Ectodermal cell (in vitro differentiated cells): ENCODE results near the gene PANK2.
"Not testable (repeated sequence)": the region's sequence is repeated elsewhere in the genome, so short reads cannot be mapped to it uniquely, and the experiment has no call there.

Experiments
- H3K27ac ChIP-seq: 2 replicates; pipeline ENCODE4 v1.7.0; 2013; ENCODE audit warnings: mild to moderate bottlenecking, low read depth, low read length; ENCODE audit not compliant: insufficient read depth, poor library complexity, severe bottlenecking
- H3K27me3 ChIP-seq: 2 replicates; pipeline ENCODE4 v1.7.0; 2013; ENCODE audit warnings: mild to moderate bottlenecking, low read length; ENCODE audit not compliant: insufficient read depth, control insufficient read depth, poor library complexity, severe bottlenecking
- H3K36me3 ChIP-seq: one replicate; pipeline ENCODE4 v1.7.0; 2013; ENCODE audit warnings: low read length; ENCODE audit not compliant: control insufficient read depth, insufficient read depth
- H3K4me1 ChIP-seq: one replicate; pipeline ENCODE4 v1.7.0; 2013; ENCODE audit warnings: low read length; ENCODE audit not compliant: control insufficient read depth, insufficient read depth
- H3K4me3 ChIP-seq: 2 replicates; pipeline ENCODE4 v1.7.0; 2013; ENCODE audit warnings: low read depth, low read length, control low read depth; ENCODE audit not compliant: insufficient read depth
- H3K9me3 ChIP-seq: 2 replicates; pipeline ENCODE4 v1.7.0; 2013; ENCODE audit warnings: mild to moderate bottlenecking, low read length, moderate library complexity; ENCODE audit not compliant: control insufficient read depth
- whole genome bisulfite sequencing, 2 experiments: methylation state at CpG; one replicate each; pipeline ENCODE4 v1.1.7; 2013; ENCODE audit warnings: missing lambda C conversion rate in 2 of 2; 5-methylcytosine and 5-hydroxymethylcytosine counted together

The PANK2 gene

DNA sequence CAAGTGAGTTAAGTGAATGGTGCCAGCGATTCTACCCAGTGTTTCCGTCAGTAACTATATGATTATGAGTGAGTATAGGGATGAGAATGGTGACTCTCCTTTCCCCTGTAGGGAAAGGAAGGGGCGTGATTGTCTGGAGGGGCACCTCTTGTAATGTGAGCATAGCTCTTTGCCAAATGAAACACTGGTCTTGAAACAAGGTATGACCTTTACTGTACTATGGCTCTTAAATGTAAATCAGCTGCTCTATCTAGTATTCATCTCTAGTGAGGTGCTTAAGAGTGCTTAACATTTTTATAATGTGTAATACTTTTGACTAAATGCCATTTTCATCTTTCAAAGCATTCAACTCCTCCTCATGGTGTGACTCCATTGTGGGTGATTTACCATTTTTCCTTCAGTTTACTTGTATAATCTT is 11.0 kb downstream of the PANK2 start:
- Histone ChIP-seq H3K4me3 (no peak overlapping the region), H3K27ac (no peak overlapping the region)
- 90 to 92% methylated on average over 3 of the region's 3 CpGs for WGBS, 2 experiments

DNA sequence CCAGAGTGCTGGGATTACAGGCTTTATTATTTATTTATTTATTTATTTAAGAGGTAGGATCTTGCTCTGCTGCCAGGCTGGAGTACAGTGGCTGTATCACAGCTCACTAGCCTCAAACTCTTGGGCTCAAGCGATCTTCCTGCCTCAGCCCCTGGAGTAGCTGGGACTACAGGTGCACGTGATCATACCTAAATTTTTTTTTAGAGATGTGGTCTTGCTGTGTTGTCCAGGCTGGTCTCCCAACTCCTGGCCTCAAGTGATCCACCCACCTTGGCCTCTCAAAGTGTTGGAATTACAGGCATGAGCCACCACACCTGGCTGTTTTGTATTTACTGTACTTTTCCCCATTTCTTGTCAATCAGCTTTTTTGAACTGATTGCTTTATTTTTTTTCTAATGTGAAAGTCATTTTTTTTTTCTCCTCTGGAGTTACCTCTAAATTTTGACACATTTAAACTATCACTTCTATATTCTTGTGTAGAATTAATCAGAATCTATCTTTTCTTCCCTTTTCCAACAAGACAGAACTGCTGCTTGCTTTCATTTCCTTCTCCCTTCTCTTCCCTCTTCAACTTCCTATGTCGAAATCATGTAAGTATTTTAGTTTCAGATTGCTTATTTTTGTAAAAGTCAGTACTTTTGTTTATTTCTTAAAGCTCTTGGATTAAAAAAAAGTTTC is 12.0 kb downstream of the PANK2 start:
- H3K27ac ChIP-seq: no peak overlapping the region

More for the DNA sequence above, 11.0 kb downstream of the PANK2 start:
- H3K27me3 ChIP-seq: no peaks in the 10 kb centered on the region
- no peaks in the 10 kb centered on the region for H3K4me1 ChIP-seq
- H3K9me3 ChIP-seq: no peaks in the 10 kb centered on the region
- H3K36me3 ChIP-seq: no peaks in the 10 kb centered on the region

DNA sequence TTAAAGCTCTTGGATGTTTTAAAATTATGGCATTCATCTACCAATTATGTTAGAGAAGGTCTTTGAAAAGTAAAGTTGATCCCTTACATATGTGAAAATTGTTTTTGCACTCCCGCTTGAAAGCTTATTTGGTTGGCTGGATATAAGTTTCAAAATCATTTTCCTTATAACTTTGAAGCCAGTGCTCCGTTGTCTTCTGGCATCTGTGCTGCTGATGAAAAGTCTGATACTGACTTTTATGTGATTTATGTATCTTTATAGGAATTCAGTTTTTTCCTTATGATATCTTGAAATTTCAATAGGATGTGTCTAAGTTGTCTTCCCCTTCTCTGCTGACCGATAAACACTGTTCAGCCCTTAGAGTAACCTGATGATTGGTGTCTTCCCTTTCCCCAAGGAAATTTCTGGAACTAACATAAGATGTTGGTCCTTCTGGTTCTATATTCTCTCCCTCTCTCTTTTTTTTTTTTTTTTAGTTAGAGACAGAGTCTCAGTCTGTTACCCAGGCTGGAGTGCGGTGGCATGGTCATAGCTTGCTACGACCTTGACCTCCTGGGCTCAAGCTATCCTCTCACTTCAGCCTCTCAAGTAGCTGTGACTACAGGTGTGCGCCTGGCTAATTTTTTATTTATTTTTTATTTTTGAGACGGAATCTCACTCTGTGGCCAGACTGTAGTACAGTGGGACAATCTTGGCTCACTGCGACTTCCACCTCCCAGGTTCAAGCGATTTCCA is 12.7 kb downstream of the PANK2 start:
- Histone ChIP-seq H3K4me3 (no peak overlapping the region), H3K27me3 (no peaks in the 10 kb centered on the region), H3K9me3 (no peaks in the 10 kb centered on the region), H3K36me3 (no peaks in the 10 kb centered on the region), H3K27ac (no peak overlapping the region), H3K4me1 (no peaks in the 10 kb centered on the region)
- WGBS, 2 experiments: 95 to 96% methylated on average over 8 to 9 of the region's 9 CpGs

More for the DNA sequence above, 12.0 kb downstream of the PANK2 start:
- 93 to 100% methylated on average over 2 of the region's 3 CpGs for WGBS, 2 experiments
- H3K9me3 ChIP-seq: no peaks in the 10 kb centered on the region
- no peaks in the 10 kb centered on the region for H3K36me3 ChIP-seq
- no peak overlapping the region for H3K4me3 ChIP-seq
- H3K27me3 ChIP-seq: no peaks in the 10 kb centered on the region
- no peaks in the 10 kb centered on the region for H3K4me1 ChIP-seq

DNA sequence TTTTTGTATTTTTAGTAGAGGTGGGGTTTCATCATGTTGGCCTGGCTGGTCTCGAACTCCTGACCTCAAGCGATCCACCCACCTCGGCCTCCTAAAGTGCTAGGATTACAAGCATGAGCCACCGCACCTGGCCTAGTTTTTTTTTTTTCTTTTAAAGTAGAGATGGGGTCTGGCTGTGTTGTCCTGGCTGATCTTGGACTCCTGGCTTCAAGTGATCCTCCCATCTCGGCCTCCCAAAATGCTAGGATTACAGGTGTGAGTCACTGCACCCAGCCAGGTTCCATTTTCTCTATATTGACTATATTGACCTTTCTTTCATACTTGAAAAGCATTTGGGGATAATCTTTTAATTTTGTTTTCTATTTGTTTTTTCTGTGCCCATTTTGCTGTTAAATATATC is 13.3 kb downstream of the PANK2 start:
- 86 to 96% methylated on average over 5 of the region's 5 CpGs for WGBS, 2 experiments
- no peaks in the 10 kb centered on the region for H3K9me3 ChIP-seq
- no peak overlapping the region for H3K4me3 ChIP-seq
- H3K4me1 ChIP-seq: no peaks in the 10 kb centered on the region
- no peaks in the 10 kb centered on the region for H3K27me3 ChIP-seq
- H3K27ac ChIP-seq: no peak overlapping the region
- no peaks in the 10 kb centered on the region for H3K36me3 ChIP-seq

DNA sequence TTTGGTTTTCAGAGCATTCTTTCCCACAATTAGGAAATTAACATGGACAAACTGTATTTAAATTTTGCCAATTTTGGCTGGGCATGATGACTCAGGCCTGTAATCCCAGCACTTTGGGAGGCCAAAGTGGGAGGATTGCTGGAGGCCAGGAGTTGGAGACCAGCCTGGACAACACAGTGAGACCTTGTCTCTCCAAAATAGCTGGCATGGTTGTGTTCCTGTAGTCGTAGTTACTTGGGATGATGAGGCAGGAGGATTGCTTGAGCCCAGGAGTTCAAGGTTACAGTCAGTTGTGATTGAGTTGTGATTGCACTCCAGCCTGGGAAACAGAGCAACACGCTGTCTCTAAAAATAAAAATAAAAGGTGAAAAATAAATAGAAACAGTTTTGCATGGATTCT is 15.0 kb downstream of the PANK2 start:
- Histone ChIP-seq H3K9me3 (no peaks in the 10 kb centered on the region), H3K4me1 (no peaks in the 10 kb centered on the region), H3K27ac (no peak overlapping the region), H3K27me3 (no peaks in the 10 kb centered on the region), H3K4me3 (no peak overlapping the region), H3K36me3 (peaks cover 16% of the 10 kb centered on the region)
- WGBS, 2 experiments: 95 to 96% methylated on average over 2 of the region's 2 CpGs

DNA sequence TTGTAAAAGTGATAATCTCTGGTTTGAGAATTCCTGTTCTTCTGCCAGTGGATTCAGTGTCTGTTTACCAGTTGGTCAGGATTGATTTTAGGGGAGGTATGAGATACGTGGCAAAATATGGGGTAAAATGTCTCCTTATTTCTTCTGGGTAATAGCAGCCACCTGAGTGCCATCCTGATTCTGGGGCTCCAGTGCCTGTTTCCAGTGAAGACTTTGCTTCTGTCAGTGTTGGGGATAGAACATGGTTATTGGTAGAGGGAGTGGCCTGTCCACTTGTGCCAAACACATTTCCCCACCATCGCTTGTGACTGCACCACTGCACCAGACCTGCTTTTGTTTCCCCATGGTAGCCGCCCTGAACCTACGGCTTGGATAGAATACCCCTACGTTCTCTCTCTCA is 15.7 kb downstream of the PANK2 start:
- Histone ChIP-seq H3K27ac (no peak overlapping the region), H3K9me3 (no peaks in the 10 kb centered on the region), H3K27me3 (no peaks in the 10 kb centered on the region), H3K4me1 (no peaks in the 10 kb centered on the region), H3K36me3 (peaks cover 19% of the 10 kb centered on the region), H3K4me3 (no peak overlapping the region)
- WGBS, 2 experiments: 92 to 94% methylated on average over 5 of the region's 5 CpGs

DNA sequence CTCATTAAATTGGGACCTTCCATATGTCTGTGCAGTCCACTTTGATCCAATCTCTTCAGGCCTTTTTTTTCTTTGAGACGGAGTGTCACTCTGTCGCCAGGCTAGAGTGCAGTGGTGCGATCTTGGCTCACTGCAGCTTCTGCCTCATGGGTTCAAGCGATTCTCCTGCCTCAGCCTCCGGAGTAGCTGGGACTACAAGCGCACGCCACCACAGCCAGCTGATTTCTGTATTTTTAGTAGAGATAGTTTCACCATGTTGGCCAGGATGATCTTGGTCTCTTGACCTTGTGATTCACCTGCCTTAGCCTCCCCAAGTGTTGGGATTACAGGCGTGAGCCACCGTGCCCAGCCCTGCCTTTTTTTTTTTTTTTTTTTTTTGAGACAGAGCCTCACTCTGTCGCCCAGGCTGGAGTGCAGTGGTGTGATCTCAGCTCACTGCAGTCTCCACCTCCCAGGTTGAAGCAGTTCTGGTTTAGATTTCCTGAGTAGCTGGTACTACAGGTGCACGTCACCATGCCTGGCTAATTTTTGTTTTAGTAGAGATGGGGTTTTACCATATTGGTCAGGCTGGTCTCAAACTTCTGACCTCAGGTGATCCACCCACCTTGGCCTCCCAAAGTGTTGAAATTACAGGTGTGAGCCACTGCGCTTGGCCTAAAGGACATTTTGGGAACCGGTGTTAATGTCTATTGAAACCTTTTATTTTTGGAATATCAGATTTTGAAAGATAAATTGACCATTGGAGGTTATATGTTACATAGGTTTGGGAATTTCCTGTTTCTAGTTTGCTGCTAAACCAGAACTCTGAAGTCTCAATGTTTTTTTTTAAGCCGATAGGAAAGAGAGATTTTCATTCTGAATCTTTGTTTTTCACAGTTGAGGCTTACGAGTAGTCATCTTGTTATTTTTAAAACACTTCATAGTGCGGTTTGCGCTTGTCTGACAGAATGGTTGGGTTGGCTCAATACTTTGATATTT is 17.8 kb downstream of the PANK2 start:
- H3K27ac ChIP-seq, H3K4me1 ChIP-seq, H3K4me3 ChIP-seq, H3K9me3 ChIP-seq, H3K27me3 ChIP-seq: not testable (repeated sequence)
- 89 to 91% methylated on average over 17 of the region's 17 CpGs for WGBS, 2 experiments
- peaks cover 32% of the 10 kb centered on the region for H3K36me3 ChIP-seq

DNA sequence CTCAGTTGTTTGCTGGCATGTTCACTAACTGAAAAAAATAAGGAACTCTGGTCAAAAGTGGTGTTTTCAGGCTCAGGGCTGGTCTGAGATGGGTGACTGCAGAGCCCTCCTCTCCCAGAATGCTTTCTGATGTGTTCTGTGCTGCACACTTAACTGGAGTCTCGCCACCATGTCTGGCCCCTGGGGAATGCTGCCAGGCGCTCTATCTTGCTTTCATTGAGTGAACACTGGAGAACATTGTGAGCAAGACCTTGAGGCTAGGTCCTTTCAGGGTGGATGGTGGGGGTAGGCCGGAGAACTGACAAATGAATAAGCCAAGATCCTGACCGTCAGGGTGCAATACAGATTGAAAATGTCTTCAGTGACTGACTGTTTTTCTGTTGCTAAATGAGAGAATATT is 19.5 kb downstream of the PANK2 start:
- H3K27me3 ChIP-seq: no peaks in the 10 kb centered on the region
- H3K4me3 ChIP-seq: no peak overlapping the region
- H3K9me3 ChIP-seq: no peaks in the 10 kb centered on the region
- no peak overlapping the region for H3K27ac ChIP-seq
- WGBS, 2 experiments: 94 to 95% methylated on average over 4 of the region's 4 CpGs
- H3K4me1 ChIP-seq: no peaks in the 10 kb centered on the region
- peaks cover 45% of the 10 kb centered on the region for H3K36me3 ChIP-seq

DNA sequence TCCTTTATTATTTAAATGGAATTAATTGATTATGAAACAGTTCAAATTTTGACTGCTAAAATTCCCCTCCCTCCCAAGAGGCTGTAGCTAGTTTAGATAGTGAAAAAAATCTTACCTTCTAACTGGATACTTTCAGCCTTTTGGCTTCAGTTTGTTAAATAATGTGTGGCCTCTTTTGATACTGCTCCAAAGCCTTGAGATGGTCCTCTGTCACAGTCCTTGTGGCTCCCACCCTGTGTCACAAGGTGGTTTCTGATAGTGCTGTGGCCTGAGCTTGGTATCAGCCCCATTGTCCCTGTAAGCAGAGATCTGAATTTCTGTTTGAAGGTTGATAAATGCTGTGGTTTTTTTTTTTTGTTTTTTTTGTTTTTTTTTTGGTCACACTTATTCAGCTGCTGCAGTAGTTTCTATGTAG is 20.8 kb downstream of the PANK2 start:
- Histone ChIP-seq H3K36me3 (peaks cover 55% of the 10 kb centered on the region), H3K4me1 (no peaks in the 10 kb centered on the region), H3K27ac (no peak overlapping the region), H3K9me3 (no peaks in the 10 kb centered on the region), H3K4me3 (no peak overlapping the region), H3K27me3 (no peaks in the 10 kb centered on the region)

DNA sequence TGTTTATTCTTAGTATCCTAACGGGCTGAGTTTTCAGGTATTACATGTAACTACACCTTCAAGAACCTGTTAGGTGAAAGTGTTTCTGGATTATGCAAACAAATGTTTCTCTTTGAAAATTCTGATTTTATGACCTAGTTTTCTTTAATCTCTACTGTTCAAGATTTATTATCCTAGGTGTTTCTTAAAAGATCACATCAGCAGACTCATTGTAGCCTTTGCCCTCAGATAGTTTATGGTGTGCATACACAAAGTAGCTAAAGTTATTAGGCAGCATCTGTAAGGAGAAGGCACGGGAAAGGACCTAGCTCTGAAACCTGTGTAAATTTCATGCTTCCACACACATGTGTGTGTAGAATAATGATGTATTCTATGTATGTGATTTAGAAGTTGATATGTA is 21.7 kb downstream of the PANK2 start:
- WGBS, 2 experiments: 97 to 100% methylated on average over 1 to 2 of the region's 2 CpGs
- peaks cover 55% of the 10 kb centered on the region for H3K36me3 ChIP-seq
- H3K9me3 ChIP-seq: no peaks in the 10 kb centered on the region
- H3K4me3 ChIP-seq: no peak overlapping the region
- H3K4me1 ChIP-seq: no peaks in the 10 kb centered on the region
- H3K27ac ChIP-seq: no peak overlapping the region
- H3K27me3 ChIP-seq: no peaks in the 10 kb centered on the region
